Hippocampal formation (tissue), 2 donors: ENCODE measurements around the gene MICAL2.

Experiments used
- DNase-seq, 2 donors: peaks; one replicate each; lab custom pipeline; 2025; lab: John Stamatoyannopoulos, UW

MICAL2 gene

DNA sequence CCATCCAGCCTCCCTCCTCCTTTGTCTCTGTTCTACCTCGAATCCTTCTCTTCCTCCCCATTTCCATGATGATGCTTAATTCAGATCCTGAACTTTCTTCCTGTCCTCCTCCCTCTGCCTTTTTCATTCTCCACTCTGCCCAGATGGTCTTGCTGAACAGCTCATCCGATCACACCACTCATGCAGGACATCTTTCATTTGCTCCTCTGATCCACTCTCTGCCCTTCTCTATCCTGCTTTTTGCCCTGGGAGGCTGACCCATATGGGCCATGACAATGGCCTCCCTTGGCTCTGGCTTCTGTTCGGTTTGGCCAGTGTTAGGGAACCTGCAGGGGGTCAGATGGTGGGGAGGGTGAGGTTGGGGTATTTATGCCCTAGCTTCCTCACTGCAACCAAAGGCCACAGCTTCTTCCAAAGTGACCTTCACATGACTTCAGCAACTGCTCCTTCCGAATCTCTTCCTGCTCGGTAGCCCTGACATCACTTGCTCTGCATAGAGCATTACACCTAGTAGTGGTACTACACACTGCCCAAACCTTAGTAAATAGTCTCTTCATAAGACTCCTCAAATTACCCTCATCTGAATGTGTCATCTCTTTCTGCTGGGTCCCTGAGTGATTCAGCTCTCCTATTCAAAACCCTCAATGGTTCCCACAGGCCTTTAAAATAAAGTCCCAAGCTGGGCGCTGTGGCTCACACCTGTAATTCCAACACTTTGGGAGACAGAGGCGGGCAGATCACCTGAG is 32.7 kb upstream of the MICAL2 start:
- no peak for DNase-seq

- no peak for DNase-seq
Observed at GRCh38 chr11:12079726-12080556, 30.4 kb upstream of the MICAL2 start.

DNA sequence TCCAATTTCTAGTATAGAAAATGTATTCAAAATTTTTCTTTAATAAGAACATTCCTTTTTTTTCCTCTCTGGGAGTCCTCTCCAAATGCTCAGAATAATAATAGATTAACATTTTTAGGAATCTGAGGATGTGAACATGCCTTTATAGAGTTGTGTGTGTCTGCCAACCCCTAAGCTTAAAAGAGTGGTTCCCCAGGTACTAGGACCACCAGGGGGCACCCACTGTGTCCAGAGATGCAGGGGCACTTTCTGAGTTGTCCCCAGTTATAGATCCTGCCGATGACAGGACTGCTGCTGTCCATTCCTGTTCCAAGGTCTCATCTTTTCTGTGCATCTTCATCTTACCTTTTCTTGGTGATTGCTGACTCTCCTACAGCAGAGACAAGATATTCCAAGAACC is 27.0 kb upstream of the MICAL2 start:
- no peak for DNase-seq

GRCh38 chr11:12084256-12084655 is 26.1 kb upstream of the MICAL2 start:
- no peak for DNase-seq

GRCh38 chr11:12085371-12086251 is 24.8 kb upstream of the MICAL2 start:
- no peak for DNase-seq

DNA sequence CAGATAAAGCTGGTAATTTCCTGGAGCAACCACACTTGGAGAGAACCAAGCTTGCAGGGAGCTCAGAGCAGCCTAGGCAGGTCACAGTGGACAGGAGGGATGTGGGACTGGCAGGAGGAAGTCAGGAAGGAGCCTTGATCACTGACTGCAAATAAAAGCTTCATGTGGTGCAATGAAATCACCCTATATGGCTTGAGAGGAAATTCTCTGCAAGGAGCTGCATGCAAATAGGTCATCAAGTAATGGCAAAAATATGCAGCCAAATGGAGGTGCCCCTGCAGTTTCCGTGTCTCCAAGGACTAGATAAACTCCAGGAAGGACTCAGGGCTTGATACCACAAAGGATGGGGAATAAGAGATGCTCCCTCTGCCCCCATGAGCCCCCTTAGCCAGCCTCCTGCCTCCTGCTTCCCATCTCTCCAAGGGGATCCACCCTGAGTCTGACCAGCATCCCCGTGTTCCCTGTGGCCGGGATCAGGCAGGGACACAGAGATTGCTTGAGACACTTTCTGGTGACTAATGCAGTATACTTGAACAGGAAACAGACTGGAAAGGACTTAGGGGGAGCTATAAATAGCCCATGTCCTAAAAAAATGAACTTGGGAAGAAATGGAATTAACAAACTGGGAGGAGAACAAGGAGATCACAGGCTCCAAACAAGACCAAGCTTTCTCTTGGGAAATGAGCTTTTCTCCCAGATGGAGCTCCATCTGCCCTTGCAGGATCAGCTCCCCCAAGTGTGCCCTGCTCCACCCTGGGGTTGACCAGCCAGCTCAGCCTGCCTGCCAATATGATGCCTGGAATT is 23.9 kb upstream of the MICAL2 start:
- DNase-seq, result peak in 1 of 2 donors; percentile 23

GRCh38 chr11:12087075-12088004 is 23.1 kb upstream of the MICAL2 start:
- no peak for DNase-seq

- DNase-seq, result peak in 1 of 2 donors; percentile 33
Observed at GRCh38 chr11:12088047-12088481, 22.3 kb upstream of the MICAL2 start.

GRCh38 chr11:12088531-12088930 is 21.9 kb upstream of the MICAL2 start:
- DNase-seq, result no peak

GRCh38 chr11:12089041-12089440 is 21.3 kb upstream of the MICAL2 start:
- DNase-seq, result no peak

DNA sequence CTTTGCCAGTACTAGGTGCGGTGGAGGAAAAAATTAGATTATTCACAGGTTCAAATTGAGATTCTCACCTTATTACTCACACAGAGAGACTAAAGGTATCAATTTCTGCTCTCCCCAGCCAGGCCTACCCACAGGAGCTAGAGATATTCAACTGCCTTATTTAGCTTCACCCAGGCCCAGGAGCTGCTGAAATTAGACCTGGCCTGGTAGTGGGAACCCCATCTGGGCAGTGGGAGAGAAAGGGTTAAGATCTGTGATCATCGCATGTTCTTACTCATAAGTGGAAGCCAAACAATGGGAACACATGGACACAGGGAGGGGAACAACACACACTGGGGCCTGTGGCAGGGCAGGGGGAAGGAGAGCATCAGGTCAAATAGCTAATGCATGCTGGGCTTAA is 20.9 kb upstream of the MICAL2 start:
- DNase-seq, result no peak

DNA sequence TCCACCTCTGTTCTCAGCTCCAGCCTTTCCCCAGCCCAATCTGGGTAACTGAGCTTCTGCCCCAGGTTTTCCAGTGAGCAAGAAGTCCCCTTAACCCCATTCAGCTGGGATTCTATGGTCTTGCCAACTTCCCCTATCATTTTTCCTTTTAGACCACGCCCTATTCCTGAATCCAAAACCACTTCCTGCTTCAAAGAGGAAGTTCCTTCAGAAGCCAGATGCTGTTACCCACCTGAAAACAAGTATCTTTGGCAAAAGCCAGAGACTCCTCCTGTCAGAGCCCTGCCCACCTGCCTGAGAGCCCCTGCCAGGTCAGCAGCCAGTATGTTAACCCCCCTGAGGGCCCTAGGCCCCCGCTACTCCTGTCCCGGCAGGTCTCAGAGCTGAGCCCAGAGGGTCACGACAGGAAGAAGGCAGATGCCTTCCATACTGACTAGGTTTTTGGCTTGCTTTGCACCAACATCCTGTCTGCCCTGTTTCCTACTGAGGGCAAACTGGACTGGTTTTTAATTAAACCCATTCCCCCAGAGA is 20.3 kb upstream of the MICAL2 start:
- DNase-seq, result no peak

- no peak for DNase-seq
Observed at GRCh38 chr11:12090761-12091258, 19.6 kb upstream of the MICAL2 start.

DNA sequence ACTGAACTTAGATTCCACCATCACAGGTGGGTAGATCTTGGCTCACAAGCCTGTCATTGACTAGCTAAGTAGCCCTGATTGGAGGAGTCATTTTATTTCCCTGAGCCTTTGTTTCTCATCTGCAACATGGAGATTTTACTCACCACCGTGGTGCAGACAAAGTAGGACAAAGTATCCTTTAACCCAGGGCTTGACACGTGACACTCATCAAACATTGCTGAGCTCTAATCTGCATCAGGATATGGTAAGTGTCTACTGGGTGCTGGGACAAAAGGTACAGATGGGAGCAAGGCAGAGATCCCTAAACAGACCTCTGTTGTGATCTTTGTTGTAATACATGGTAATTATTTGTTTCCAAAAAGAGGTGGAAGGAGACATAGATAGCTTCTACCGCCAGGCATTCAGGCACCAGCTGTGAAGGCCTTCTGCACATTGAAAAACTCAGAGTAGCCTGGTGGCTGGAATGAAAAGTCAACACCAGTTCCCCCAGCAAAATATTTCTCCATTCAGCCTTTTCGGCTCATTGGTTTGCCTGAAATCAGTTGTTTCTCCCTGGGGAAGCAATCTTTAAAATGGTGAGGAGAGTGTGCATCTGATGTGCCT is 18.3 kb upstream of the MICAL2 start:
- no peak for DNase-seq

- DNase-seq, result peak in 1 of 2 donors; percentile 34
Observed at GRCh38 chr11:12092714-12093113, 17.7 kb upstream of the MICAL2 start.

- DNase-seq, result no peak
Observed at GRCh38 chr11:12094872-12095800, 15.3 kb upstream of the MICAL2 start.

GRCh38 chr11:12097219-12097618 is 13.2 kb upstream of the MICAL2 start:
- no peak for DNase-seq

GRCh38 chr11:12098601-12099000 is 11.8 kb upstream of the MICAL2 start:
- no peak for DNase-seq
